Vagina (tissue), 2 donors: ENCODE measurements around the gene PDLIM1. TPM values are rescaled to one million over a fixed set of nuclear protein-coding genes. Genes with fewer than 3 reads are reported as not detected.

Experiments used
- DNase-seq, 2 donors: peaks; one replicate each; pipeline ENCODE4 v3.0.0-alpha.2; 2017; ENCODE audit errors: extremely low spot score in 2 of 2
- H3K27ac ChIP-seq: fragments of 200-600 bp; sonication (generic); one replicate; pipeline ENCODE4 v1.5.1; 2019
- H3K27me3 ChIP-seq: fragments of 200-600 bp; sonication (generic); one replicate; pipeline ENCODE4 v1.5.1; 2019
- H3K36me3 ChIP-seq, 2 donors: fragments of 200-600 bp; sonication (generic); one replicate each; pipeline ENCODE4 v1.5.1; 2017 to 2019
- H3K4me1 ChIP-seq: fragments of 200-600 bp; sonication (generic); one replicate; pipeline ENCODE4 v1.5.1; 2019
- H3K4me3 ChIP-seq, 2 donors: fragments of 200-600 bp; sonication (generic); 1 replicate in 1 of 2; 2 replicates in 1 of 2; pipeline ENCODE4 v1.5.1; 2016 to 2019
- H3K9me3 ChIP-seq: fragments of 200-600 bp; sonication (generic); one replicate; pipeline ENCODE4 v1.5.1; 2019
- CTCF ChIP-seq, 3 experiments: fragments of 450-650 bp in 2 of 3; fragments of 200-600 bp in 1 of 3; sonication (generic) in 1 of 3; IDR thresholded peaks; one replicate each; pipeline ENCODE4 v1.5.1; 2017 to 2019; ENCODE audit warnings: antibody characterized with exemption in 3 of 3, mild to moderate bottlenecking in 2 of 3, moderate library complexity in 2 of 3
- POLR2A ChIP-seq, 2 donors: fragments of 450-650 bp; IDR thresholded peaks; one replicate each; pipeline ENCODE4 v1.6.1; 2017; ENCODE audit warnings: antibody characterized with exemption in 2 of 2, mild to moderate bottlenecking in 2 of 2, moderate library complexity in 2 of 2
- POLR2AphosphoS5 ChIP-seq, 2 donors: sonication (generic); formaldehyde crosslinking; IDR thresholded peaks; one replicate each; pipeline ENCODE4 v1.9.0; 2017; ENCODE audit warnings: antibody characterized with exemption in 2 of 2, mild to moderate bottlenecking in 2 of 2, low read depth in 1 of 2; ENCODE audit not compliant: insufficient read depth in 1 of 2
- intact Hi-C: fragments of 100-400 bp; cut with DNase I; formaldehyde crosslinking; loops from one replicate; pipeline ENCODE4 v1.15.1; 2023
- total RNA-seq: library from RNA; depleted of rRNA; stranded (reverse); fragments of >200 nt; gene quantifications from one replicate; pipeline ENCODE4 v1.2.3, GENCODE V29; 2016

The PDLIM1 gene
- total RNA-seq, 1 donor from 2014 or later, result 181 TPM

GRCh38 chr10:95297402-95297801 is 6.6 kb upstream of the PDLIM1 start:
- no peaks in the 10 kb centered on the region for H3K27me3 ChIP-seq
- peaks cover 13% of the 10 kb centered on the region for H3K4me1 ChIP-seq
- no peaks in the 10 kb centered on the region for H3K36me3 ChIP-seq
- H3K9me3 ChIP-seq, result no peaks in the 10 kb centered on the region
- no peak for DNase-seq
- H3K27ac ChIP-seq, result no peak overlapping the region
- TF ChIP-seq POLR2A (IDR thresholded peaks at IDR 0.05), result no peak
- no peak for TF ChIP-seq POLR2AphosphoS5 (IDR thresholded peaks at IDR 0.05; ENCODE audit: insufficient read depth in 1 of 2, low read depth in 1 of 2)
- TF ChIP-seq CTCF (IDR thresholded peaks at IDR 0.05), result no peak
- no peak overlapping the region for H3K4me3 ChIP-seq
- intact Hi-C loops, result no loop called here

- Histone ChIP-seq H3K27ac (no peak overlapping the region), H3K36me3 (no peaks in the 10 kb centered on the region), H3K27me3 (no peaks in the 10 kb centered on the region), H3K4me3 (no peak overlapping the region), H3K4me1 (peaks cover 13% of the 10 kb centered on the region), H3K9me3 (no peaks in the 10 kb centered on the region)
- intact Hi-C loops, result no loop called here
- no peak for TF ChIP-seq POLR2A (IDR thresholded peaks at IDR 0.05)
- no peak for TF ChIP-seq CTCF (IDR thresholded peaks at IDR 0.05)
- TF ChIP-seq POLR2AphosphoS5 (IDR thresholded peaks at IDR 0.05; ENCODE audit: insufficient read depth in 1 of 2, low read depth in 1 of 2), result no peak
- no peak for DNase-seq
These were observed 6.0 kb upstream of the PDLIM1 start for GRCh38 chr10:95296764-95297163.

GRCh38 chr10:95295031-95295755 is 4.4 kb upstream of the PDLIM1 start:
- Histone ChIP-seq H3K4me3 (peak overlapping the region; percentile 34 to 37), H3K27me3 (no peaks in the 10 kb centered on the region), H3K9me3 (no peaks in the 10 kb centered on the region), H3K36me3 (no peaks in the 10 kb centered on the region), H3K4me1 (peaks cover 18% of the 10 kb centered on the region), H3K27ac (peak overlapping the region; percentile 47)
- no peak for TF ChIP-seq POLR2A (IDR thresholded peaks at IDR 0.05)
- TF ChIP-seq POLR2AphosphoS5 (IDR thresholded peaks at IDR 0.05; ENCODE audit: insufficient read depth in 1 of 2, low read depth in 1 of 2), result peak in 1 of 2 donors; percentile 50
- intact Hi-C loops, result no loop called here
- DNase-seq, result no peak

GRCh38 chr10:95293631-95294030 is 2.8 kb upstream of the PDLIM1 start:
- Histone ChIP-seq H3K27ac (no peak overlapping the region), H3K9me3 (no peaks in the 10 kb centered on the region), H3K27me3 (no peaks in the 10 kb centered on the region), H3K4me1 (peaks cover 32% of the 10 kb centered on the region), H3K4me3 (no peak overlapping the region), H3K36me3 (no peaks in the 10 kb centered on the region)
- TF ChIP-seq CTCF (IDR thresholded peaks at IDR 0.05) (no peak), POLR2AphosphoS5 (IDR thresholded peaks at IDR 0.05; ENCODE audit: insufficient read depth in 1 of 2, low read depth in 1 of 2) (no peak), POLR2A (IDR thresholded peaks at IDR 0.05) (no peak)
- no peak for DNase-seq
- intact Hi-C loops, result no loop called here

- H3K4me1 ChIP-seq, result peaks cover 53% of the 10 kb centered on the region
These were observed 699 bp upstream of the PDLIM1 start for GRCh38 chr10:95291365-95292039.

More at GRCh38 chr10:95291365-95292039, 699 bp upstream of the PDLIM1 start:
- peak overlapping the region; percentile 78 to 89 for H3K4me3 ChIP-seq
- TF ChIP-seq POLR2AphosphoS5 (IDR thresholded peaks at IDR 0.05; ENCODE audit: insufficient read depth in 1 of 2, low read depth in 1 of 2) (no peak), CTCF (IDR thresholded peaks at IDR 0.05) (no peak), POLR2A (IDR thresholded peaks at IDR 0.05) (no peak)
- H3K9me3 ChIP-seq, result no peaks in the 10 kb centered on the region
- H3K27ac ChIP-seq, result peak overlapping the region; percentile 94
- no peaks in the 10 kb centered on the region for H3K36me3 ChIP-seq
- DNase-seq, result no peak
- H3K27me3 ChIP-seq, result no peaks in the 10 kb centered on the region
- intact Hi-C loops, result no loop called here
